Measurements from ENCODE around the gene ADGRG3.

GRCh38 chr16:57653936-57654335 lies 14.2 kb upstream of the ADGRG3 start:
- no peak for TF ChIP-seq CTCF (IDR thresholded peaks at IDR 0.05)
- TF ChIP-seq EZH2 (IDR thresholded peaks at IDR 0.05; ENCODE audit: borderline replicate concordance, insufficient read depth, low read depth, low read length, poor library complexity, severe bottlenecking): no peak
